ENCODE measurements around the gene NME9. TPM values are rescaled to one million over a fixed set of nuclear protein-coding genes. Genes with fewer than 3 reads are reported as not detected.

The NME9 gene
- total and polyA plus RNA-seq, 2 of the 4 experiments (the other 2 are of a cell fraction) = not detected

DNA sequence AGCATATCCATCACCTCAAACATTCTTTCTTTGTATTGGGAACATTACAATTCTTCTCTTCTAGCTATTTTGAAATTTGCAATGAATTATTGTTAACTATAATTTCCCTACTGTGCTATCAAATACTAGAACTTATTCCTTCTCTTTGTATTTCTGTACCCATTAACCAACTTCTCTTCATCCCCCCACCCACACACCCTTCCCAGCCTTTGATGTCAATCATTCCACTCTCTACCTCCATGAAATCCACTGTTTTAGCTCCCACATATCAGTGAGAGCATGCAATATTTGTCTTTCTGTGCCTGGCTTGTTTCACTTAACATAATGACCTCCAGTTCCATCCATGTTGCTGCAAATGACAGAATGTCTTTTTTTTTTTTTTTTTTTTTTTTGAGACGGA is 49.3 kb upstream of the NME9 start:
- Histone ChIP-seq H3K27me3 (ENCODE audit: control insufficient read depth, insufficient read depth, low read length) (no peaks in the 10 kb centered on the region), H3K23ac (ENCODE audit: low read depth, low read length) (no peak overlapping the region), H3K4me3 (ENCODE audit: insufficient read depth, low read depth, low read length) (no peak overlapping the region), H3K56ac (ENCODE audit: extremely low read depth, insufficient read depth, low read length) (no peak overlapping the region), H3K9me3 (ENCODE audit: control insufficient read depth, insufficient read depth, low read length) (no peaks in the 10 kb centered on the region), H4K91ac (ENCODE audit: insufficient read depth, low read depth, low read length) (no peak overlapping the region), H3K9me1 (ENCODE audit: insufficient read depth, low read length) (peaks cover 15% of the 10 kb centered on the region), H3K36me3 (ENCODE audit: control insufficient read depth, insufficient read depth, low read length) (peaks cover 3% of the 10 kb centered on the region; the same call in 1 of the 2 replicates), H4K5ac (ENCODE audit: low read depth, low read length) (no peak overlapping the region), H3K9ac (ENCODE audit: low read depth, low read length) (no peak overlapping the region), H2BK5ac (ENCODE audit: low read depth, low read length, poor library complexity, severe bottlenecking) (no peak overlapping the region), H2BK20ac (ENCODE audit: low read depth, low read length) (no peak overlapping the region), H3K14ac (replicated peaks; ENCODE audit: low read depth, low read length) (no peak overlapping the region), H3K4me1 (ENCODE audit: control insufficient read depth, insufficient read depth, low read length) (peaks cover 12% of the 10 kb centered on the region), H3K4ac (ENCODE audit: low read depth, low read length) (no peak overlapping the region), H2AK9ac (replicated peaks; ENCODE audit: low read depth, low read length, poor library complexity) (no peak overlapping the region), H3K27ac (ENCODE audit: insufficient read depth, low read length) (no peak overlapping the region), H2BK120ac (ENCODE audit: low read depth, low read length) (no peak overlapping the region), H3K18ac (ENCODE audit: low read depth, low read length) (no peak overlapping the region), H2AFZ (replicated peaks; ENCODE audit: low read length, poor library complexity) (no peak overlapping the region), H2AK5ac (ENCODE audit: low read depth, low read length) (no peak overlapping the region), H3K79me1 (ENCODE audit: low read depth in 1 of 2, low read length in 2 of 2) (peaks cover 30 to 38% of the 10 kb centered on the region in 2 experiments), H2BK15ac (ENCODE audit: low read depth, low read length) (no peak overlapping the region), H4K8ac (ENCODE audit: low read depth in 2 of 2, low read length in 2 of 2) (no peak overlapping the region), H4K20me1 (ENCODE audit: insufficient read depth, low read length) (no peaks in the 10 kb centered on the region), H3K4me2 (ENCODE audit: low read depth, low read length) (no peak overlapping the region)
- ChIA-PET POLR2A (ENCODE audit: unreplicated experiment) (no interaction called here), CTCF (no interaction called here)
- ATAC-seq (ENCODE audit: low read depth) = no peak
- intact Hi-C loops (cut with micrococcal nuclease) = no loop called here
- no peak for DNase-seq
- in situ Hi-C loops (cut with MboI; ENCODE audit: low sequenced_read_pairs) = no loop called here
- BruUV-seq (replicated peaks) = no TSS peak
- WGBS, 2 experiments (ENCODE audit: extremely low coverage in 2 of 2, insufficient read length in 1 of 2) = no CpG with 5 or more reads among the region's 1 CpG
- TF ChIP-seq BHLHE40 (IDR thresholded peaks at IDR 0.05; ENCODE audit: low read depth, low read length) = no peak
- no peak for TF ChIP-seq MXI1 (IDR thresholded peaks at IDR 0.05; ENCODE audit: borderline replicate concordance, low read depth, low read length)
- TF ChIP-seq, protein P1, sequence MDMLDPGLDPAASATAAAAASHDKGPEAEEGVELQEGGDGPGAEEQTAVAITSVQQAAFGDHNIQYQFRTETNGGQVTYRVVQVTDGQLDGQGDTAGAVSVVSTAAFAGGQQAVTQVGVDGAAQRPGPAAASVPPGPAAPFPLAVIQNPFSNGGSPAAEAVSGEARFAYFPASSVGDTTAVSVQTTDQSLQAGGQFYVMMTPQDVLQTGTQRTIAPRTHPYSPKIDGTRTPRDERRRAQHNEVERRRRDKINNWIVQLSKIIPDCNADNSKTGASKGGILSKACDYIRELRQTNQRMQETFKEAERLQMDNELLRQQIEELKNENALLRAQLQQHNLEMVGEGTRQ (IDR thresholded peaks at IDR 0.05; ENCODE audit: low read depth, low read length) = no peak
- no peak for TF ChIP-seq MAFK (IDR thresholded peaks at IDR 0.05; ENCODE audit: low read depth, low read length)
- TF ChIP-seq SMC3 (IDR thresholded peaks at IDR 0.05; ENCODE audit: low read depth, low read length) = no peak
- no peak for TF ChIP-seq RAD21 (IDR thresholded peaks at IDR 0.05; ENCODE audit: low read length)
- TF ChIP-seq, protein P2, sequence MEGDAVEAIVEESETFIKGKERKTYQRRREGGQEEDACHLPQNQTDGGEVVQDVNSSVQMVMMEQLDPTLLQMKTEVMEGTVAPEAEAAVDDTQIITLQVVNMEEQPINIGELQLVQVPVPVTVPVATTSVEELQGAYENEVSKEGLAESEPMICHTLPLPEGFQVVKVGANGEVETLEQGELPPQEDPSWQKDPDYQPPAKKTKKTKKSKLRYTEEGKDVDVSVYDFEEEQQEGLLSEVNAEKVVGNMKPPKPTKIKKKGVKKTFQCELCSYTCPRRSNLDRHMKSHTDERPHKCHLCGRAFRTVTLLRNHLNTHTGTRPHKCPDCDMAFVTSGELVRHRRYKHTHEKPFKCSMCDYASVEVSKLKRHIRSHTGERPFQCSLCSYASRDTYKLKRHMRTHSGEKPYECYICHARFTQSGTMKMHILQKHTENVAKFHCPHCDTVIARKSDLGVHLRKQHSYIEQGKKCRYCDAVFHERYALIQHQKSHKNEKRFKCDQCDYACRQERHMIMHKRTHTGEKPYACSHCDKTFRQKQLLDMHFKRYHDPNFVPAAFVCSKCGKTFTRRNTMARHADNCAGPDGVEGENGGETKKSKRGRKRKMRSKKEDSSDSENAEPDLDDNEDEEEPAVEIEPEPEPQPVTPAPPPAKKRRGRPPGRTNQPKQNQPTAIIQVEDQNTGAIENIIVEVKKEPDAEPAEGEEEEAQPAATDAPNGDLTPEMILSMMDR (conservative IDR thresholded peaks at IDR 0.05; ENCODE audit: low read depth, low read length) = no peak
- TF ChIP-seq RFX5 (IDR thresholded peaks at IDR 0.05; ENCODE audit: low read depth, low read length) = no peak
- no peak for TF ChIP-seq CHD1 (IDR thresholded peaks at IDR 0.05; ENCODE audit: low read depth, low read length)
- TF ChIP-seq, protein P3, sequence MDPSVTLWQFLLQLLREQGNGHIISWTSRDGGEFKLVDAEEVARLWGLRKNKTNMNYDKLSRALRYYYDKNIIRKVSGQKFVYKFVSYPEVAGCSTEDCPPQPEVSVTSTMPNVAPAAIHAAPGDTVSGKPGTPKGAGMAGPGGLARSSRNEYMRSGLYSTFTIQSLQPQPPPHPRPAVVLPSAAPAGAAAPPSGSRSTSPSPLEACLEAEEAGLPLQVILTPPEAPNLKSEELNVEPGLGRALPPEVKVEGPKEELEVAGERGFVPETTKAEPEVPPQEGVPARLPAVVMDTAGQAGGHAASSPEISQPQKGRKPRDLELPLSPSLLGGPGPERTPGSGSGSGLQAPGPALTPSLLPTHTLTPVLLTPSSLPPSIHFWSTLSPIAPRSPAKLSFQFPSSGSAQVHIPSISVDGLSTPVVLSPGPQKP (IDR thresholded peaks at IDR 0.05; ENCODE audit: borderline replicate concordance, low read depth, low read length) = no peak
- TF ChIP-seq NFE2L2 (IDR thresholded peaks at IDR 0.05; ENCODE audit: low read depth, low read length) = no peak
- TF ChIP-seq POLR2A (IDR thresholded peaks at IDR 0.05; ENCODE audit: low read depth, low read length) = no peak
- TF ChIP-seq MAZ (IDR thresholded peaks at IDR 0.05; ENCODE audit: borderline replicate concordance, low read depth, low read length) = no peak
- TF ChIP-seq RCOR1 (IDR thresholded peaks at IDR 0.05; ENCODE audit: insufficient replicate concordance, low read length) = no peak
- TF ChIP-seq FOS (IDR thresholded peaks at IDR 0.05; ENCODE audit: low read depth, low read length) = no peak
- dilution Hi-C loops (cut with HindIII; ENCODE audit: low sequenced_read_pairs, unreplicated experiment) = no loop called here

All from IMR-90 (cell line).